Neural cell (in vitro differentiated cells): Measurements from ENCODE around the gene TUBB2A. TPM values are rescaled to one million over a fixed set of nuclear protein-coding genes. Genes with fewer than 3 reads are reported as not detected.

Source experiments
- H2AFZ ChIP-seq: fragments of 200-600, 300-800 bp; sonication (generic), shearing (Covaris generic); 2 replicates; pipeline ENCODE4 v1.6.0; 2014; ENCODE audit warnings: low read depth, mild to moderate bottlenecking, antibody characterized with exemption, low read length, moderate library complexity
- H3F3A ChIP-seq: fragments of 200-600 bp; shearing (Covaris generic); 2 replicates; pipeline ENCODE4 v1.6.1; 2016; ENCODE audit warnings: mild to moderate bottlenecking, moderate library complexity, mixed read lengths, antibody characterized with exemption, low read length; ENCODE audit not compliant: insufficient read depth, poor library complexity, severe bottlenecking
- H3K27ac ChIP-seq: fragments of 200-600, 300-800 bp; sonication (generic), shearing (Covaris generic); 2 replicates; pipeline ENCODE4 v1.5.1; 2014; ENCODE audit warnings: mild to moderate bottlenecking, low read length, moderate library complexity
- H3K27me3 ChIP-seq: fragments of 300-800, 200-600 bp; sonication (generic), shearing (Covaris generic); 2 replicates; pipeline ENCODE4 v1.6.0; 2014; ENCODE audit warnings: mild to moderate bottlenecking, low read depth, low read length, moderate library complexity; ENCODE audit not compliant: insufficient read depth
- H3K36me3 ChIP-seq: fragments of 300-800, 200-600 bp; sonication (generic), shearing (Covaris generic); 2 replicates; pipeline ENCODE4 v1.5.1; 2014; ENCODE audit warnings: mild to moderate bottlenecking, antibody characterized with exemption, low read length, moderate library complexity; ENCODE audit not compliant: insufficient read depth
- H3K4me2 ChIP-seq: fragments of 300-800, 200-600 bp; sonication (generic), shearing (Covaris generic); 2 replicates; pipeline ENCODE4 v1.6.0; 2014; ENCODE audit warnings: mild to moderate bottlenecking, low read length
- H3K4me3 ChIP-seq: fragments of 300-800, 200-600 bp; sonication (generic), shearing (Covaris generic); 2 replicates; pipeline ENCODE4 v1.5.1; 2014; ENCODE audit warnings: mild to moderate bottlenecking, low read length, moderate library complexity
- H3K79me2 ChIP-seq: fragments of 200-600 bp; shearing (Covaris generic); replicated peaks from 2 replicates; pipeline ENCODE4 v1.6.0; 2014; ENCODE audit warnings: mild to moderate bottlenecking, low read length, moderate library complexity; ENCODE audit not compliant: insufficient read depth
- H3K9ac ChIP-seq: fragments of 300-800, 200-600 bp; sonication (generic), shearing (Covaris generic); 2 replicates; pipeline ENCODE4 v1.6.1; 2016; ENCODE audit warnings: mild to moderate bottlenecking, low read length, mixed read lengths
- H3K9me2 ChIP-seq: fragments of 200-600 bp; shearing (Covaris generic); 2 replicates; pipeline ENCODE4 v1.6.1; 2016; ENCODE audit warnings: mild to moderate bottlenecking, low read length, mixed read lengths; ENCODE audit not compliant: insufficient read depth
- H3K9me3 ChIP-seq: fragments of 200-600, 300-800 bp; sonication (generic), shearing (Covaris generic); 2 replicates; pipeline ENCODE4 v1.6.1; 2016; ENCODE audit warnings: mild to moderate bottlenecking, mixed run types, low read length, moderate library complexity, mixed read lengths
- H4K20me1 ChIP-seq: fragments of 200-600 bp; shearing (Covaris generic); 2 replicates; pipeline ENCODE4 v1.6.1; 2016; ENCODE audit warnings: mild to moderate bottlenecking, mixed run types; ENCODE audit not compliant: insufficient read depth
- EP300 ChIP-seq: fragments of 450-650 bp; conservative IDR thresholded peaks from 2 replicates; pipeline ENCODE4 v1.6.1; 2014; ENCODE audit warnings: antibody characterized with exemption, mild to moderate bottlenecking, moderate library complexity; ENCODE audit not compliant: poor library complexity, severe bottlenecking
- EZH2 ChIP-seq: fragments of 200-600, 300-800 bp; shearing (Covaris generic), sonication (generic); IDR thresholded peaks from 2 replicates; pipeline ENCODE4 v1.6.1; 2014; ENCODE audit warnings: antibody characterized with exemption, low read length, borderline replicate concordance, mild to moderate bottlenecking; ENCODE audit not compliant: insufficient read depth, poor library complexity, severe bottlenecking
- MXI1 ChIP-seq: fragments of 450-650 bp; conservative IDR thresholded peaks from 2 replicates; pipeline ENCODE4 v1.6.1; 2014; ENCODE audit warnings: antibody characterized with exemption, mild to moderate bottlenecking; ENCODE audit not compliant: poor library complexity, severe bottlenecking
- POLR2AphosphoS5 ChIP-seq: IDR thresholded peaks from 2 replicates; pipeline ENCODE4 v1.6.1; 2012
- RAD21 ChIP-seq: fragments of 450-650 bp; conservative IDR thresholded peaks from 2 replicates; pipeline ENCODE4 v1.6.1; 2014; ENCODE audit warnings: antibody characterized with exemption, mild to moderate bottlenecking, moderate library complexity
- SMC3 ChIP-seq: fragments of 450-650 bp; conservative IDR thresholded peaks from 2 replicates; pipeline ENCODE4 v1.6.1; 2014; ENCODE audit warnings: antibody characterized with exemption, mild to moderate bottlenecking, moderate library complexity; ENCODE audit not compliant: poor library complexity
- TAF1 ChIP-seq: IDR thresholded peaks from 2 replicates; pipeline ENCODE4 v1.6.1; 2012; ENCODE audit warnings: low read depth
- polyA plus RNA-seq: library from polyadenylated mRNA; depleted of rRNA; stranded (reverse); fragments of >200 nt; gene quantifications from 2 replicates; pipeline ENCODE4 v1.2.3, GENCODE V29; 2014
- TF ChIP-seq, protein P1 (sequence below): fragments of 450-650 bp; IDR thresholded peaks from 2 replicates; pipeline ENCODE4 v1.5.1; 2014; ENCODE audit warnings: antibody characterized with exemption, mild to moderate bottlenecking, moderate library complexity; ENCODE audit not compliant: poor library complexity, severe bottlenecking
- TF ChIP-seq, protein P2 (sequence below): IDR thresholded peaks from 2 replicates; pipeline ENCODE4 v1.6.1; 2012; ENCODE audit warnings: borderline replicate concordance

Gene TUBB2A
- polyA plus RNA-seq, 1 donor from 2014 or later, result 1,088 TPM

DNA sequence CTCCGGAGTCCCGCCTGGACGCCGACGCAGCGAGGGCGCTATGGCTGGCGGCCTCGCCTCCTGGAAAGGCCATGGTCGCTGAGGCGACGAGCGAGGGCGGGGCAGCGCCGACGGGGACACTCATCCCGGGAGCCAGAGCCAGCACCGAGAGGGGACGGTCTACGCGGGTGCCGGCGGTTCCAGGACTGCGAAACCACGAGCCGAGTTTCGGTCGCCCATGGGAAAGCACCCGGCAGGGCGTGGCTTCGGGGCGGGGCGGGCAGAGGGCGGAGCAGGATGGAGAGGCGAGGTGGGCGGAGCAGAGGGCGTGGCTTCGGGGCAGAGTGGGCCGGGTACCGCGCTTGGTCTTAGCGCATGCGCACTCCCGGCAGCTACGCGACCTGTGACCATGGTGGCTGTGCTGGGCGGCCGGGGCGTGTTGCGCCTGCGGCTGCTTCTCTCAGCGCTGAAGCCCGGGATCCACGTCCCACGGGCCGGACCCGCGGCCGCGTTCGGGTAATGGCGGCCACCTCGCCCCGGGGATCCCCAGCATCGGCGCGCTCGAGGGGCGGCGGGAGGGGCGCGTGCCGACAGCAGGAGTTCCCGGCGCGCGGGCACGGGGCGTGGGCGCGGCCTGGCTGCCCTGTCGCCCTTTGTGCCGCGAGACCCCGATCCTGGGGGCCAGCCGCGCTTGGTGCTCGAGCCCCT, 38.8 kb downstream of the TUBB2A start, which contains the start of gene BPHL:
TSS of gene BPHL (plus strand) at position 359 of the 687 bp plus-strand sequence. CDS start at position 389, 30 bp downstream.
- peaks cover 23% of the 10 kb centered on the region for H3K79me2 ChIP-seq
- no peaks in the 10 kb centered on the region for H4K20me1 ChIP-seq
- peak within 1 kb of the TSS; percentile 97 for H2AFZ ChIP-seq

DNA sequence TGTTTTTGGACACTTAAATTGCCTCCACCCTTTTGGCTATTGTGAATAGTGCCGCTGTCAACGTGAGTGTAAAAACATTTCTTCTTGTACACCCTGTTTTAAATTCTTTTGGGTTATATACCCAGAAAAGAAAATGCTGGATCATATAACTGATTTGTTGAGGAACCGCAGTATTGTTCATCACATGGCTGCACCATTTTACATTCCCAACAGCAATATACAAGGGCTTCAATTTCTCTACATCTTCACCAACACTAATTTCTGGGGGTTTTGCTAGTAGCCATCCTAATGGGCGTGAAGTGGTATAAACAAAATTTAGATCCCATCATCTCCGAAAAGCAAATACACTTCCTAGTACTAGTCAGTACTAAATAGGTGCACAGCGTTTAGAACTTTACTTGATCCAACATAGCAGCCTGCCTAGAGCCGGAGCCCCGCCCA, 39.4 kb downstream of the TUBB2A start:
- no peaks in the 10 kb centered on the region for H3K27me3 ChIP-seq
- no peaks in the 10 kb centered on the region for H3K9me3 ChIP-seq
- H4K20me1 ChIP-seq, result no peaks in the 10 kb centered on the region
- peak overlapping the region; percentile 60 for H2AFZ ChIP-seq
- H3K4me2 ChIP-seq, result peak overlapping the region; percentile 70
- H3K9ac ChIP-seq, result peak overlapping the region; percentile 96
- no peaks in the 10 kb centered on the region for H3K9me2 ChIP-seq
- peak overlapping the region; percentile 93 for H3K27ac ChIP-seq
- TF ChIP-seq MXI1 (no peak), TAF1 (no peak), POLR2AphosphoS5 (no peak), SMC3 (no peak), RAD21 (no peak), EP300 (no peak), EZH2 (no peak)
- TF ChIP-seq, protein P1, sequence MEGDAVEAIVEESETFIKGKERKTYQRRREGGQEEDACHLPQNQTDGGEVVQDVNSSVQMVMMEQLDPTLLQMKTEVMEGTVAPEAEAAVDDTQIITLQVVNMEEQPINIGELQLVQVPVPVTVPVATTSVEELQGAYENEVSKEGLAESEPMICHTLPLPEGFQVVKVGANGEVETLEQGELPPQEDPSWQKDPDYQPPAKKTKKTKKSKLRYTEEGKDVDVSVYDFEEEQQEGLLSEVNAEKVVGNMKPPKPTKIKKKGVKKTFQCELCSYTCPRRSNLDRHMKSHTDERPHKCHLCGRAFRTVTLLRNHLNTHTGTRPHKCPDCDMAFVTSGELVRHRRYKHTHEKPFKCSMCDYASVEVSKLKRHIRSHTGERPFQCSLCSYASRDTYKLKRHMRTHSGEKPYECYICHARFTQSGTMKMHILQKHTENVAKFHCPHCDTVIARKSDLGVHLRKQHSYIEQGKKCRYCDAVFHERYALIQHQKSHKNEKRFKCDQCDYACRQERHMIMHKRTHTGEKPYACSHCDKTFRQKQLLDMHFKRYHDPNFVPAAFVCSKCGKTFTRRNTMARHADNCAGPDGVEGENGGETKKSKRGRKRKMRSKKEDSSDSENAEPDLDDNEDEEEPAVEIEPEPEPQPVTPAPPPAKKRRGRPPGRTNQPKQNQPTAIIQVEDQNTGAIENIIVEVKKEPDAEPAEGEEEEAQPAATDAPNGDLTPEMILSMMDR, result no peak
- TF ChIP-seq, protein P2, sequence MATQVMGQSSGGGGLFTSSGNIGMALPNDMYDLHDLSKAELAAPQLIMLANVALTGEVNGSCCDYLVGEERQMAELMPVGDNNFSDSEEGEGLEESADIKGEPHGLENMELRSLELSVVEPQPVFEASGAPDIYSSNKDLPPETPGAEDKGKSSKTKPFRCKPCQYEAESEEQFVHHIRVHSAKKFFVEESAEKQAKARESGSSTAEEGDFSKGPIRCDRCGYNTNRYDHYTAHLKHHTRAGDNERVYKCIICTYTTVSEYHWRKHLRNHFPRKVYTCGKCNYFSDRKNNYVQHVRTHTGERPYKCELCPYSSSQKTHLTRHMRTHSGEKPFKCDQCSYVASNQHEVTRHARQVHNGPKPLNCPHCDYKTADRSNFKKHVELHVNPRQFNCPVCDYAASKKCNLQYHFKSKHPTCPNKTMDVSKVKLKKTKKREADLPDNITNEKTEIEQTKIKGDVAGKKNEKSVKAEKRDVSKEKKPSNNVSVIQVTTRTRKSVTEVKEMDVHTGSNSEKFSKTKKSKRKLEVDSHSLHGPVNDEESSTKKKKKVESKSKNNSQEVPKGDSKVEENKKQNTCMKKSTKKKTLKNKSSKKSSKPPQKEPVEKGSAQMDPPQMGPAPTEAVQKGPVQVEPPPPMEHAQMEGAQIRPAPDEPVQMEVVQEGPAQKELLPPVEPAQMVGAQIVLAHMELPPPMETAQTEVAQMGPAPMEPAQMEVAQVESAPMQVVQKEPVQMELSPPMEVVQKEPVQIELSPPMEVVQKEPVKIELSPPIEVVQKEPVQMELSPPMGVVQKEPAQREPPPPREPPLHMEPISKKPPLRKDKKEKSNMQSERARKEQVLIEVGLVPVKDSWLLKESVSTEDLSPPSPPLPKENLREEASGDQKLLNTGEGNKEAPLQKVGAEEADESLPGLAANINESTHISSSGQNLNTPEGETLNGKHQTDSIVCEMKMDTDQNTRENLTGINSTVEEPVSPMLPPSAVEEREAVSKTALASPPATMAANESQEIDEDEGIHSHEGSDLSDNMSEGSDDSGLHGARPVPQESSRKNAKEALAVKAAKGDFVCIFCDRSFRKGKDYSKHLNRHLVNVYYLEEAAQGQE, result no peak
- H3K4me3 ChIP-seq, result peak overlapping the region; percentile 96
- peaks cover 23% of the 10 kb centered on the region for H3K79me2 ChIP-seq
- H3K36me3 ChIP-seq, result no peaks in the 10 kb centered on the region
- H3F3A ChIP-seq, result no peaks in the 10 kb centered on the region

More for the DNA sequence above, 38.8 kb downstream of the TUBB2A start, which contains the start of gene BPHL:
- no peaks in the 10 kb centered on the region for H3K36me3 ChIP-seq
- peak within 1 kb of the TSS; percentile 72 for H3K4me2 ChIP-seq
- TF ChIP-seq, protein P2, result peak; percentile 50
- TF ChIP-seq MXI1 (peak; percentile 92), RAD21 (no peak), TAF1 (peak; percentile 47), EP300 (peak; percentile 53), SMC3 (peak; percentile 32), POLR2AphosphoS5 (peak; percentile 98), EZH2 (no peak)
- TF ChIP-seq, protein P1, result peak; percentile 41
- no peaks in the 10 kb centered on the region for H3K27me3 ChIP-seq
- no peaks in the 10 kb centered on the region for H3F3A ChIP-seq
- H3K4me3 ChIP-seq, result peak within 1 kb of the TSS; percentile 96
- peak within 1 kb of the TSS; percentile 93 for H3K27ac ChIP-seq
- H3K9me2 ChIP-seq, result no peaks in the 10 kb centered on the region
- H3K9me3 ChIP-seq, result no peaks in the 10 kb centered on the region
- H3K9ac ChIP-seq, result peak within 1 kb of the TSS; percentile 96
